GM23338 (cell line): ENCODE results near the gene CHD9.

Experiments used
- CREB1 ChIP-seq: fragments of 250-450 bp; sonication (Bioruptor Pico); IDR thresholded peaks from 2 replicates; pipeline ENCODE4 v1.5.0; 2020; ENCODE audit warnings: low read depth, mild to moderate bottlenecking, moderate library complexity
- CTCF ChIP-seq, 2 experiments: fragments of 200-600 bp in 1 of 2; sonication (generic) in 1 of 2; conservative IDR thresholded peaks; 2 replicates each; pipeline versions ENCODE4 v1.5.1 to v1.6.1; 2016 to 2017; ENCODE audit warnings: antibody characterized with exemption in 2 of 2, low read depth in 2 of 2, mild to moderate bottlenecking in 2 of 2, moderate library complexity in 1 of 2
- ETS1 ChIP-seq: IDR thresholded peaks from 2 replicates; pipeline ENCODE4 v1.6.1; 2016; ENCODE audit warnings: antibody characterized with exemption
- EZH2 ChIP-seq: fragments of 200-600 bp; sonication (generic); IDR thresholded peaks from one replicate; pipeline ENCODE4 v1.8.0; 2017; ENCODE audit warnings: antibody characterized with exemption, mild to moderate bottlenecking, low read depth; ENCODE audit not compliant: unreplicated experiment
- EZH2phosphoT487 ChIP-seq: fragments of 200-600 bp; sonication (generic); IDR thresholded peaks from one replicate; pipeline ENCODE4 v1.8.1; 2018; ENCODE audit warnings: antibody characterized with exemption; ENCODE audit not compliant: unreplicated experiment
- JUNB ChIP-seq: IDR thresholded peaks from one replicate; pipeline ENCODE4 v1.6.1; 2016; ENCODE audit warnings: antibody characterized with exemption; ENCODE audit not compliant: unreplicated experiment
- NANOG ChIP-seq: IDR thresholded peaks from 2 replicates; pipeline ENCODE4 v1.6.1; 2016; ENCODE audit warnings: antibody characterized with exemption, borderline replicate concordance
- POLR2AphosphoS5 ChIP-seq: IDR thresholded peaks from 2 replicates; pipeline ENCODE4 v1.6.1; 2016; ENCODE audit warnings: antibody characterized with exemption, low read depth
- REST ChIP-seq: IDR thresholded peaks from one replicate; pipeline ENCODE4 v1.6.1; 2018; ENCODE audit warnings: antibody characterized with exemption; ENCODE audit not compliant: unreplicated experiment
- STAT1 ChIP-seq: IDR thresholded peaks from one replicate; pipeline ENCODE4 v1.6.1; 2016; ENCODE audit warnings: antibody characterized with exemption; ENCODE audit not compliant: unreplicated experiment
- ZNF114 ChIP-seq: fragments of 250-450 bp; sonication (Bioruptor Pico); IDR thresholded peaks from 2 replicates; pipeline ENCODE4 v1.5.0; 2020; ENCODE audit warnings: mild to moderate bottlenecking, moderate library complexity
- ZNF331 ChIP-seq: fragments of 250-450 bp; sonication (Bioruptor Pico); IDR thresholded peaks from 2 replicates; pipeline ENCODE4 v1.5.0; 2020; ENCODE audit warnings: low read depth, mild to moderate bottlenecking, moderate library complexity
- ZNF462 ChIP-seq: fragments of 250-450 bp; sonication (Bioruptor Pico); IDR thresholded peaks from 2 replicates; pipeline ENCODE4 v1.5.0; 2020; ENCODE audit warnings: mild to moderate bottlenecking, moderate library complexity

- TF ChIP-seq CTCF (conservative IDR thresholded peaks at IDR 0.05; ENCODE audit: low read depth in 2 of 2) (peak; percentile 48 to 59), JUNB (no peak), EZH2 (no peak), POLR2AphosphoS5 (no peak), REST (no peak), EZH2phosphoT487 (no peak), STAT1 (no peak), CREB1 (CRISPR knock-in tag) (no peak), NANOG (no peak), ZNF331 (CRISPR knock-in tag) (no peak), ZNF462 (CRISPR knock-in tag) (no peak), ZNF114 (CRISPR knock-in tag) (no peak), ETS1 (no peak)
Measured at GRCh38 chr16:53207810-53208752, 153.3 kb downstream of the CHD9 start.
